Measurements from ENCODE around the gene LRRC7. TPM values are rescaled to one million over a fixed set of nuclear protein-coding genes. Genes with fewer than 3 reads are reported as not detected.

Gene LRRC7
- 1.9 TPM for polyA plus RNA-seq (2013, experiment 1 of 2; ENCODE audit: insufficient read length)
- polyA plus RNA-seq (2013, experiment 2 of 2; ENCODE audit: insufficient read length): 2.5 TPM

DNA sequence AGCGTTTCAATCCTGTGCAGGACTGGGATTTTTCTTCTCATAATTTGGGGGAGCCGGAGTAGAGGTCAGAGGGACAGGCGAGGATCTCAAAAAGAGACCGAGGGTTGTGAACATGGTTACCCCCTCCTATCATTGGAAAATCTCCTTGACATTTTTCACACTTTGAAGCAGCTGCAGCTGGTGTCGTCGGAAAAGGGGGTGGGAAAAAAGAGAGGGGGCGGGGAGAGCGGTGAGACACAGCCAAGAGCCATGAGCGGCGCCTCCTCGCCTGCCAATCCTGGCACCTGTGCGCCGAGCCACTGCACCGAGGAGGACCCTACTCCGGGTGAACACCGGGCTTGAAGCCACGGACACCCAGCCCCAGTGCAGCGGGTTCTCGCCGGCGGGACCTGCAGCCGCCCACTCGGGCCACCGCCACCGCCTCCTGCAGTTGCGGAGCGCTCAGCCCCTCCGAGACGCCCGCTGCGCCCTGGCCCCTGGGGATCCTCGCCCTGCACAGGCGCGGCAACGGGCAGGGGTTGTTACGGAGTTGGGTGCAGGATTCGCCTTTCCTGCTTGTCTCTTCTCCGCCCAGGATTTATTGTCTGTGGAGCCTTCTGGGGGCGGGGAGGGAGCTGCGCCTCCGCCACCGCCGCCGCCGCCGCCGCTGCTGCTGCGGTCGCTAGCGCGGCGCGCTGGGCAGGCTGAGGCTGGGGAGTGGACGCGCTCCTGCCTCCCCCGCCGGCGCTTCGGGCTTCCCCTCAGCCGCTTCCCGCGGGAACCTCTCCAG, at the start of gene LRRC7:
Gene LRRC7, plus strand, starts transcription at position 271 of the 769 bp plus-strand sequence. CDS start 718 bp downstream, outside the sequence.
- peak; percentile 12 for DNase-seq

GRCh38 chr1:69519006-69519405, 48.7 kb upstream of the LRRC7 start:
- DNase-seq: peak; percentile 24

GRCh38 chr1:69520326-69520725, 47.4 kb upstream of the LRRC7 start:
- DNase-seq: no peak

GRCh38 chr1:69523032-69523431, 44.7 kb upstream of the LRRC7 start:
- DNase-seq: peak; percentile 97

DNA sequence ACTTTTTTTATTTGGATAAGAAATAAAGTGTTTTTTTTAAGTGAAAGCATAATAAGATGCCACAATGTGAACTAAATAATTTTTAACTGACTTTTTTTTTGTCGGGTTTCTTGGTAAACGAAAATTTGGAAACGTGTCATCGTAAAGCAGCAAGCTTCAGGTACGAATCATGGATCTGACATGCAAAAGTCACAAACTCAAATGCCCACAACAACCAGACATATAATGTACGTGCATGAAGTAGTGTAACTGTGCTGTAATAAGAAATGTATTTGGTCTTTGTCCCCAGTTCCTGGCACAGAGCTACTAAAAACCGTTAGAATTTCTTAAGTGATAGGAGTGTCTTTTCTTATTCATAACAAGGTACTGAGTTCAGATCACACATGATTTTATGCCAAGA, 44.3 kb upstream of the LRRC7 start:
- peak; percentile 54 for DNase-seq

DNA sequence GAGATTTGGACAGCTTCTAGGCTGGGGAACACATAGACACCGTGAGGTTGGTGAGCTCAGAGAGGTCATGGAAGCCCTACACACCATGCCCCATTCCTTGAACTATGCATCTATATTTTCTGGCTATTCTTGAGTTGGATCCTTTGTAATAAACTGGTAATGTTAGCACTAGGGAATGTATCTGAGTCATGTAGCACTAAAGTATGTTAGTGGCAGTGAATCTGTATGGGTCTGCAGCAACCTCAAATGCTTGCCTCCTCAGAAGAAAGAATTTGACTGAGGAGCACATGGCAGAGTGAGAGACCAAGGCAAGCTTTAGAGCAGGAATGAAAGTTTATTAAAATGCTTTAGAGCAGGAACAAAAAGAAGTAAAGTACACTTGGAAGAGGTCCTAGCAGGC, 43.7 kb upstream of the LRRC7 start:
- DNase-seq: peak; percentile 88

DNA sequence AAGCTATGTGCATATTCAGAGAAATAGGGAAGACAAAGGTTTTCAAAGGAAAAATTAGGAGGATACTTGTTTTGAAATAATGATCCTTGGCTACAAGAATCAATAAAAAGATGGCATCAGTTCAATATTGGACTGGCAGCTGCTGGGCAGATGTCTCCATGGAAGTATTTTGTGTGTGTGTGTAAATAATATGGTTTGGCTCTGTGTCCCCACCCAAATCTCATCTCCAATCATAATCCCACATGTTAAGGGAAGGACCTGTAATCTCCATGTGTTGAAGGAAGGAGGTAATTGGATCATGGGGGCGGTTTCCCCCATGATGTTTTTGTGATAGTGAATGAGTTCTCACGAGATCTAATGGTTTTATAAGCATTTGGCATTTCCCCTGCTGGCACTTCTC, 40.4 kb upstream of the LRRC7 start:
- DNase-seq: no peak

- DNase-seq: no peak
Measured at GRCh38 chr1:69528376-69528775, 39.3 kb upstream of the LRRC7 start.

DNA sequence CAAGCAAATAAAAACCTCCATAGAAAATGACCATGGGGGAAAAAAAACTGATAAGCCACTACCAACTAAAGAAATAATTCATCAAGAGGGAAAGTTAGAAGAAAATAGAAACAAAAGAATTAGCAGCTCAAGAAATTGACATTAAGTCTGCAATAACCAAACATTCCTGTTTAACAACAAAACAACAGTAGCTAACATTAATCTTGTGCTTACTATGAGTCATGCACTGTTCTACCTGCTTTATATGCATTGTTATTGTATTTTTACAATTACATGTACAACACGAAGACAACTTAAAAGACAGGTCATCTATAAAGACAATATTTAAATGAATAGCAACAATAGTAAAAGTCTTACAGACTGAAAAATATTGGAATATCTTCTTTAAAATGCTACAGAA, 34.4 kb upstream of the LRRC7 start:
- DNase-seq: no peak

- DNase-seq: no peak
Measured at GRCh38 chr1:69534829-69535228, 32.9 kb upstream of the LRRC7 start.

DNA sequence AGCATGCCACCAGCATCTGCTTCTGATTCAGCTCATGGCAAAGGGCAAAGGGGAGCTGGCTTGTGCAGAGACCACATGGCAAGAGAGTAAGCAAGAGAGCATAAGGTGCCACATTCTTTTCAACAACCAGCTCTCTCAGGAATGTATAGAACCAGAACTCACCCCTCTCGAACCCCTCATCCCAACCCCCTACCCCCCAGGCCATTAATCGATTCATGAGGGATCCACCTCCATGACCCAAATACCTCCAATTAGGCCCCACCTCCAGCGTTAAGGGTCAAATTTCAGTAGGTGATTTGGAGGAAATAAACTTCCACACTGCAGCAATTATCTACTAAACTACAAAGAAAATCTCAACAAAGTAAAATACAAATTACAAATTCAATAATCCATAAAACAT, 32.2 kb upstream of the LRRC7 start:
- DNase-seq: no peak

- DNase-seq: no peak
Measured at GRCh38 chr1:69540052-69540451, 27.7 kb upstream of the LRRC7 start.

DNA sequence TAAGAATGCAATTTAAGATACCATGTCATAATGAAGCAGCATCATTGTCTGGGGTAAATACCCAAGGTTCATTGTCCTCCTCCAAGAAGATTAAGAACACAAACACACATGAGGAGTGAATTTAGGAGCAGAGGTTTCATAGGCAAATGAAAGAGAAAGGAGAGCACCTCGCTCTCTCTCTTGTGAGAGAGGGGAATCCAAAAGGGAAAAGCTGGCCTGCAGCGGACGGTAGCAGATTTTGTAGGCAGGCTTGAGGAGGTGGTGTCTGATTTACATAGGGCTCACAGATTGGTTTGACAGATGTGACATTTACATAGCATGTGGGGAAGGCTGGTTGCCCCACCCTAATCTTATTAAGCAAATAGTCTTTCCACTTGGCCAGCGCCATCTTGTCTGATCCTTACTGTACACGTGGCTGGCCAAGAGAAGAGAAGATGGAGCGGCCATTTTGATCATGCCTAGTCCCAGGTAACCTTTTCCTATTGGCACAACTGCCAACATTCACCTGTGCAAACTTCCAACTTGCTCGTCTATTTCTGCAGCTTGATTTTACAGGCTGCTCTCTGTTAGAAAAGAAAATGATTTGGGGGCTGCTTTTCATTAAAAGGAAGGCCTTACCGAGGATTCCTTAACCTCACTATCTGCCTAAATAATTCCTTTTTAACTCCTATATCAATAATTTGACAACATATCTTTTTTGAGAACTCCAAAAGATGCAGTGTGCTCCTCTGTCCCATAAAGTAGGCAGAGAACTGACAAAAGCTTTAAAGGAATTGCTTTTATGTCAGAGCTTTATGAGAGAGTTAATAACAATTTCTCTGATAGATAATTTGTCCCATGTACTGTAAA, 16.0 kb upstream of the LRRC7 start:
- DNase-seq: no peak

DNA sequence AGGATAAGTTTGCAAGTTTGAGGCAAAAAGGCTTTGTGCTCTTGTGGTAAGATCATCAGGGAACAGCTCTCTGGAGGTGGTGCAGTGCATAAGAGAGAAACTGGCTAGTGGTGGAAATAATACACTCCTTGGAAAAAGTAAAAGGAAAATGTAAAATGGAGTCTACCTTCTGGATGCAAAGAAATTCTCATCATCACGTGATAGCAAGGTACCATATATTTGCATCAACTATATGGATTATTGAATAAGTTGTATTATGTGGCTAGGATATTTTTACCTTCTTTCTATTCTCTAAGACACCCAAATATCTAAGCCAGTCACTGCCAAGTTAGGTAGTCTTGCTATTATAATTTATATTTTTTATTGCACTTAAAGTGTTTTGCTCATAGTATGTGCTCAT, 14.0 kb upstream of the LRRC7 start:
- DNase-seq: no peak

DNA sequence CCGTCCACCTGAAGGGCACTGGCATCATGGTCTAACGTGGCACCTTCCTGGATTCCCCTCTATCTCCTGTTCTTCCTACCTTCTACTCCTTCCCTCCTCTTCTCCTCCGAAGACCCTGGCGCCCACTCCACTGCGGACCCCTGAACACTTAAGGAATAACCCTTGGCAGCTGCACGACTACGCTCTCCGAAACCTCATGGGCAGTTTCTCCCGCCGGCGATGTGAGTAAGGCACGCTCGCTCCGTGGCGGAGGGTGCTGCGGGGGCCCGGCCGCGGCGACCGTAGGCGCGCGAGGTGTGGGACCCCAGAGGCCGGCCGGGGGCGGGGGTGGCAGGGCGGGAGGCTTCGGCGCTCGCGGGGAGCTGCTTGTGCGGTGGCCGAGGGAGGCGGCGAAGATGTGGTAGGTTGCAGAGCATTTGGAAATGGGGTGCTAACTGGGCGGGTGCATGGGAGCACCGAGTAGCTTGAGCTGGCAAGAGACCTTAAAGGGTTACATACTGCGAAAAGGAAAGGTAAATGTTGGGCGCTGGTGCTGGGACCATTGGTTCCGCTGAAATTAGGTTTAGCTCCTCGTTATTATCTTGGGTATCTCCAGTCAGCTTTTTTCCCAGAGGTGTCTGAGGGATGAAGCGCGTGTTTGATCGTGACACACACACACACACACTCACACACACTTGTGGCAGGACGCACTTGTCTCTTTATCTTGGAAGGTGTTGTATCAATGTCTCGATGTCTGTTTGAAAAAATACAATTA, 876 bp downstream of the LRRC7 start:
- DNase-seq: peak; percentile 10

GRCh38 chr1:69569175-69569541, 1.4 kb downstream of the LRRC7 start:
- DNase-seq: peak; percentile 2

GRCh38 chr1:69569576-69570328, 2.0 kb downstream of the LRRC7 start:
- peak; percentile 8 for DNase-seq

DNA sequence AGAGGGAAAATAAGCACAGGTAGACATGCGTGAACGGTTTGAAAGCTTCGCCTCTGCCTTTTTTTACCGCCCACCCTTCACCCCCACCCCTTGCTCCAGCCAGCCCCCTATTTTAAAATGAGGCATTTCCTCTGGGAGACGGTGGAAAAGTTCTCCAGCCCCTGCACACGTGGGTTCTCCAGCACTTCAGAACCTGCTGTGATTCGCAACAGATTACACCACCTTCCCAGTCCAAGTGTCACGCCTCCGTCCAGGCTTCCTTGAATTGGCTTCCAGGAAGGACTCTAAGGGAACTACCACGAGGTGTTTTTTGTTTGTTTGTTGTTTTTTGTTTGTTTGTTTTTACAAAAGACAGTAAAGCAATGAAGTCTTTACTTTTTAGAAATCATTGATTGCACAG, 2.6 kb downstream of the LRRC7 start:
- no peak for DNase-seq

DNA sequence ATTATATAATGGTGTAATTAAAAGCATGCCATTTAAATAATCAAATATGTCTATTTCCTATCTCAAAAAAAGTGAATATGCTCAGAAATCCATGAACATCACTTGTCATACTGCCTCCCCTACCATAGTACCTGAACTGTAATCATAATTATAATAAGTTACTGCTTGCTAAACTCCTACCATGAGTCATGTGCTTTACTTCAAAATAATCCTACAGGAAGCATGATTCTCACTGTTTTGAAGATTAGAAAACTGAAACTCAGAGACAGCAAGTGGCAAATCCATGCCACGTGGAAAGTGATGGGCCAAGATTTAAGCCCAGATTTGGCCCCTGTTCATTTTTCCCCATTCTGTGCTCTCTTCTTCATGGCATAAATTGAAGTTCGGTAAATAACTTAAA, 5.2 kb downstream of the LRRC7 start:
- DNase-seq: no peak

- DNase-seq: no peak
Measured at GRCh38 chr1:69573911-69574310, 6.2 kb downstream of the LRRC7 start.

DNA sequence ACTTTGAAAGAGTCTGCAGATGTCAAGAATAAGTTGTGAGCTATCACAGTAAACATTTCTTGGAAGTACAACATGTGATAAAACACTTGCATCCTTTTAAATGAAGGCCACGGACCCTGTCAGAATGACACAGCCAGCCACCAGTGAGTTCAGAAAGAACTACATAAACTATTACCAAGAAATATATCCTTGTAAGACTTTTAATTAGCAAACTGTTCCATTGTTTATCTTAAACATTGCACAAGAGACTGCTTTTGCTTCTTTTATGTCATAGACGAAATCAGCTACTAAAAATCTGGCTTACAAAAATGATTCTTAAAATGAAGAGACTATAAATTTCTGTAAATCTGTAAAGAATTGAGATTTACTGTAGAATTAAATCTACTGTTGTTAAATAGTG, 17.9 kb downstream of the LRRC7 start:
- no peak for DNase-seq

- DNase-seq: no peak
Measured at GRCh38 chr1:69587391-69587790, 19.7 kb downstream of the LRRC7 start.
